Heart left ventricle (tissue), 13 donors: ENCODE results near the gene KLK14.

Source experiments
- POLR2A ChIP-seq, 2 donors: fragments of 450-650 bp; IDR thresholded peaks; one replicate each; pipeline ENCODE4 v1.6.1; 2017; ENCODE audit warnings: antibody characterized with exemption in 2 of 2, mild to moderate bottlenecking in 2 of 2, moderate library complexity in 2 of 2
- TF ChIP-seq, protein P1 (sequence below), 12 donors: fragments of 200-600 bp; sonication (generic) in 4 of 12; IDR thresholded peaks; one replicate each; pipeline versions ENCODE4 v1.5.0 to v1.8.0; 2018 to 2022; ENCODE audit warnings: antibody characterized with exemption in 12 of 12, mild to moderate bottlenecking in 5 of 12
- donor health status: ischemic (EF 13 %, LVEDD 7.1; RV severe dilation, severe dysfunction).
- donor health status: DM: no; HTN: yes; CAD: no.
- donor health status: DM: no; HTN: no; CAD: no.
- donor health status: ischemic (EF 25% LVEDD 6.9; RV normal size, moderate dysfunction).
- donor health status: ischemic (EF 25% LVEDD 5.7; RV mildly dilated, moderate dysfunction).
- donor health status: ischemic (EF 35%, LVEDD 5.7; RV mildly dilated, moderate dysfunction).
- donor health status: nonischemic (EF 11% LVEDD 7.7; RV severe dilation, severe dysfunction).
- donor health status: DM: yes; HTN: yes; CAD: no.
- donor health status: PGD.
- donor health status: ischemic (EF 29% LVEDD 5.4; RV normal size, mild dysfunction).
- donor health status: nonischemic (EF 23%, LVEDD 6.1; RV moderate dilation, normal function).

DNA sequence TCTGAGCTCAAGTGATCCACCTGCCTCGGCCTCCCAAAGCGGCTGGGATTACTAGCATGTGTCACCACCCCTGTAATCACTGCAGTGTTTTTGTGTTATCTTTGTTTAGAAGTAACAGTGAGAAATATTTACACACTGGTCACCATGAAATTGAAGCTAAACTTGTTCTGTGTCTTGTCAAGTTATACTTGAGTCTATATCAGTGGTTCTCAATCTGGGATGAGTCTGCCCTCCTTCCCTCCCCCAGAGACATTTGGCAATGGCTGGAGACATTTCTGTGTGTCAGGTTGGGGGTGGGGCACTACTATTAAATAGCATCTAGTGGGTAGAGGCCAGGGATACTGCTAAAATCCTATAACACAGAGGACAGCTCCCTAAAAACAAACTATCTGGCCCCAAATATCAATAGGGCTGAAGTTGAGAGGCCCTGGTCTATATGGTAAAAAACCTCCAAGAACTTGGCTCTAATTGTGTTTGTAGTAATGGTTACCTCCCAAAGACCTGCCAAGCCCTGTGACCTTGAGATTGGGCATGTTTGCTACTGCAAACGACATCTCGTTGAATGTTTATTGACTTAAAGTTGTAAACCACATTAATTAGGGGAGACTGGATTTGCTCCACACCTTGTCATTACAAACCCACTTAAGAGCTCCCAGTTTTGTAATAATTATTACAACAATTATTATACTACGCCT is 18.6 kb upstream of the KLK14 start:
- TF ChIP-seq, protein P1, sequence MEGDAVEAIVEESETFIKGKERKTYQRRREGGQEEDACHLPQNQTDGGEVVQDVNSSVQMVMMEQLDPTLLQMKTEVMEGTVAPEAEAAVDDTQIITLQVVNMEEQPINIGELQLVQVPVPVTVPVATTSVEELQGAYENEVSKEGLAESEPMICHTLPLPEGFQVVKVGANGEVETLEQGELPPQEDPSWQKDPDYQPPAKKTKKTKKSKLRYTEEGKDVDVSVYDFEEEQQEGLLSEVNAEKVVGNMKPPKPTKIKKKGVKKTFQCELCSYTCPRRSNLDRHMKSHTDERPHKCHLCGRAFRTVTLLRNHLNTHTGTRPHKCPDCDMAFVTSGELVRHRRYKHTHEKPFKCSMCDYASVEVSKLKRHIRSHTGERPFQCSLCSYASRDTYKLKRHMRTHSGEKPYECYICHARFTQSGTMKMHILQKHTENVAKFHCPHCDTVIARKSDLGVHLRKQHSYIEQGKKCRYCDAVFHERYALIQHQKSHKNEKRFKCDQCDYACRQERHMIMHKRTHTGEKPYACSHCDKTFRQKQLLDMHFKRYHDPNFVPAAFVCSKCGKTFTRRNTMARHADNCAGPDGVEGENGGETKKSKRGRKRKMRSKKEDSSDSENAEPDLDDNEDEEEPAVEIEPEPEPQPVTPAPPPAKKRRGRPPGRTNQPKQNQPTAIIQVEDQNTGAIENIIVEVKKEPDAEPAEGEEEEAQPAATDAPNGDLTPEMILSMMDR (IDR thresholded peaks at IDR 0.05) = no peak
- TF ChIP-seq POLR2A (IDR thresholded peaks at IDR 0.05) = no peak
